ENCODE data around the gene ARHGAP35. TPM values are rescaled to one million over a fixed set of nuclear protein-coding genes. Genes with fewer than 3 reads are reported as not detected.
"Not testable (repeated sequence)": the region's sequence is repeated elsewhere in the genome, so short reads cannot be mapped to it uniquely, and the experiment has no call there.

ARHGAP35 gene
- polyA plus RNA-seq (ENCODE audit: insufficient read length in 12 of 12) = 10 to 100 TPM in 11 of 12 donors, not detected in 1; 35.6 to 79.6 (median 37.3) TPM
- long read RNA-seq, donor 1, full-length matches to known transcripts = 11 of 17 reads
- long read RNA-seq, donor 1, partial matches to known transcripts = 6 of 17 reads
- long read RNA-seq, donor 1, other reads (novel, unspliced or antisense) = 0 of 17 reads
- long read RNA-seq, donor 2, full-length matches to known transcripts = 11 of 24 reads
- long read RNA-seq, donor 2, partial matches to known transcripts = 13 of 24 reads
- long read RNA-seq, donor 2, other reads (novel, unspliced or antisense) = 0 of 24 reads
- long read RNA-seq, donor 3, full-length matches to known transcripts = 7 of 7 reads
- long read RNA-seq, donor 3, partial matches to known transcripts = 0 of 7 reads
- long read RNA-seq, donor 3, other reads (novel, unspliced or antisense) = 0 of 7 reads
- long read RNA-seq, donor 4, full-length matches to known transcripts = 6 of 6 reads
- long read RNA-seq, donor 4, partial matches to known transcripts = 0 of 6 reads
- long read RNA-seq, donor 4, other reads (novel, unspliced or antisense) = 0 of 6 reads
- long read RNA-seq, donor 5, full-length matches to known transcripts = 27 of 27 reads
- long read RNA-seq, donor 5, partial matches to known transcripts = 0 of 27 reads
- long read RNA-seq, donor 5, other reads (novel, unspliced or antisense) = 0 of 27 reads
- long read RNA-seq, donor 6, full-length matches to known transcripts = 11 of 11 reads
- long read RNA-seq, donor 6, partial matches to known transcripts = 0 of 11 reads
- long read RNA-seq, donor 6, other reads (novel, unspliced or antisense) = 0 of 11 reads
- long read RNA-seq, donor 7, full-length matches to known transcripts = 4 of 4 reads
- long read RNA-seq, donor 7, partial matches to known transcripts = 0 of 4 reads
- long read RNA-seq, donor 7, other reads (novel, unspliced or antisense) = 0 of 4 reads
- long read RNA-seq, donor 8, full-length matches to known transcripts = 18 of 18 reads
- long read RNA-seq, donor 8, partial matches to known transcripts = 0 of 18 reads
- long read RNA-seq, donor 8, other reads (novel, unspliced or antisense) = 0 of 18 reads
- long read RNA-seq, donor 9, full-length matches to known transcripts = 7 of 7 reads
- long read RNA-seq, donor 9, partial matches to known transcripts = 0 of 7 reads
- long read RNA-seq, donor 9, other reads (novel, unspliced or antisense) = 0 of 7 reads
- long read RNA-seq, donor 10, full-length matches to known transcripts = 16 of 16 reads
- long read RNA-seq, donor 10, partial matches to known transcripts = 0 of 16 reads
- long read RNA-seq, donor 10, other reads (novel, unspliced or antisense) = 0 of 16 reads
- long read RNA-seq, donor 11, full-length matches to known transcripts = 12 of 12 reads
- long read RNA-seq, donor 11, partial matches to known transcripts = 0 of 12 reads
- long read RNA-seq, donor 11, other reads (novel, unspliced or antisense) = 0 of 12 reads

DNA sequence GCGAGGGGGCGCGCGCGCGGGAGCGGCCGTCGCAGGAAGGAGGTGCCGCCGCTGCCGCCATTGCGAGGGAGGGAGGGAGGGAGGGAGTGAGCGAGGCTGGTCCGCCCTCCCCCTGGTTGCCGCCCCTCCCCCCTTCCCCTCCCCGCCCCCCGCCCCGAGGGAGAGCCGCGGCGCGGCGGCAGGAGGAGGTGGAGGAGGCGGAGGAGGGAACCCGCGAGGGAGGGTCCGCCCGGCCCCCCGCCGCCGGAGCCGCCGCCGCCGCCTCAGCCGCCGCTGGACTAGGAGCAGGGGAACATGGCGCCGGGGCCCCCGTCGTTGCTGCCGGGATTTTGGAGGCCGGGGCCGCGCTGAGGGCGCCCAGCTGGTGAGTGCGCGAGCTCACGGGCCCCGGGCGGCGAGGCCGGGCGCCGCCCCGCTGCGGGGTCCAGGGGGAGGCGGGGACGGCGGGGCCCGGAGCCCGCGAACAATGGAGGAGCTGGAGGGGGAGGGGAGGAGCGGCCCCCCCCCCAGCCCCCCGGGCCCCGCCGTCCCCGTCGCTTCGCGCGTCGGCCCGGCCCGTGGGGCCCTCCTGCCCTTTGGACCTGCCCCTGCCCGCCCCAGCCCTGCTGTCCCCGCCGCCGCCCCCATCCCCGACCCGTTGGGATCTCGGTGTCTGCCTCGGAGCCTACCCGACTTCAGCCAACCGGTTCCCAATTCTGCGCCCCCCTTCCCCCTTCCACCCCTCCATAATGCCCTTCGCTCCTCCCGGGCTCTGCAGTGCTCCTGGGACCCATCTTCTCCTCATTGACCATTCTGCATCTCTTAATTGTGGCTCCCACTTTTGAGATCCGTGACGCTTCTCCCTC lies at the start of gene ARHGAP35:
Gene ARHGAP35, plus strand, starts transcription at position 152 of the 845 bp plus-strand sequence. CDS start 57,679 bp downstream, outside the sequence.
- DNase-seq = no peak

GRCh38 chr19:46812977-46813838 lies 47.6 kb upstream of the ARHGAP35 start:
- DNase-seq = no peak

DNA sequence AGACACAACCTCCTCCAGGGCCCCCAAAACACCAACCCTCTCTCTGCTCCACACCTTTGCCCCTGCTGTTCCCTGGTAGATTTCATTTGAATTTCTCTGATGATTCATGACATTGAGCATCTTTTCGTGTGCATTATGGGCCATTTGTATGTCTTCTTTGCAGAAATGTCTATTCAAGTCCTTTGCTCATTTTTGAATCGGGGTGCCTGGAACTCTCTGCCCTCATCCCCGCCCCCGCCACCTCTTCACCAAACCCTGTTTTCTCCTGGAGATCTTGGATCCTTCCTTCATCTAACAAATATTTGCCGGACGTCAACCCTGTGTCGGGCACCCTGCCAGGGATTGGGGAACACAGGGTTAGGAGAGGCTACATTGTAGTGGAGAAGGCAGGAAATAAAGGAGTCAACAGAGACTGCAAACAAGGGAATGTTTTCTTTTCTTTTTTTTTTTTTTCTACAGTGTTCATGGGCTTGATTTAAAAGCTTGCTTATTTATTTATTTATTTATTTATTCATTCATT lies 46.9 kb upstream of the ARHGAP35 start:
- peak; percentile 27 for DNase-seq

GRCh38 chr19:46815833-46816627 lies 44.8 kb upstream of the ARHGAP35 start:
- DNase-seq = no peak

GRCh38 chr19:46818812-46819211 lies 42.0 kb upstream of the ARHGAP35 start:
- DNase-seq = no peak

- DNase-seq = no peak
Measured at GRCh38 chr19:46821512-46822409, 39.0 kb upstream of the ARHGAP35 start.

DNA sequence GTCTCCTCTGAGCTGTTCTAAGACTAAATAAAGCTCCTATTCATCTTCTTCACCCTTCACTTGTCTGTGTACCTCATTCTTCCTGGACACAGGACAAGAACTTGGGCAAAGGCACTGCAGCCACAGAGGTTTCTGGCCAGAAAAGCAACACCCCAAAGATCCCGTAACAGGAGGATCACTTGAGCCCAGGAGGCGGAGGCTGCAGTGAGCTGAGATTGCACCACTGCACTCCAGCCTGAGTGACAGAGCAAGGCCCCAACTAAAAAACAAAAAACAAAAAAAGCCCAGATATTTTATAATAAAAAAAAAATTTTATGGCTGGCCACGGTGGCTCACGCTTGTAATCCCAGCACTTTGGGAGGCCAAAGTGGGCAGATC lies 38.4 kb upstream of the ARHGAP35 start:
- DNase-seq = not testable (repeated sequence)

DNA sequence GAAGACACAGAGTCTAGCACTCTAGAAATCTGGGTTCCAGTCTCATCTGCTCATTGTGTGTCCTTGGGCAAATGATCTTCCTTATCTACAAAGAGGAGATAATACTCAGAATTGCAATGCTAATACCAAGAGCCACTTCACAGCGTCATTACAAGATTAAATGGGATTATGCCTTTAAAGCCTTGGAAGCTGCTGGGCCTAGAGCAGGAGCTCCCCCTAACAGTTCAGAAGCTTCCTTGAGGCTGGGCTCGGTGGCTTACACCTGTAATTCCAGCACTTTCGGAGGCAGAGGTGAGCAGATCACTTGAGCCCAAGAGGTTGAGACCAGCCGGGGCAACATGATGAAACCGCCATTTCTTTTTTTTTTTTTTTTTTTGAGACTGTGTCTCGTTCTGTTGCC lies 37.7 kb upstream of the ARHGAP35 start:
- DNase-seq = no peak

DNA sequence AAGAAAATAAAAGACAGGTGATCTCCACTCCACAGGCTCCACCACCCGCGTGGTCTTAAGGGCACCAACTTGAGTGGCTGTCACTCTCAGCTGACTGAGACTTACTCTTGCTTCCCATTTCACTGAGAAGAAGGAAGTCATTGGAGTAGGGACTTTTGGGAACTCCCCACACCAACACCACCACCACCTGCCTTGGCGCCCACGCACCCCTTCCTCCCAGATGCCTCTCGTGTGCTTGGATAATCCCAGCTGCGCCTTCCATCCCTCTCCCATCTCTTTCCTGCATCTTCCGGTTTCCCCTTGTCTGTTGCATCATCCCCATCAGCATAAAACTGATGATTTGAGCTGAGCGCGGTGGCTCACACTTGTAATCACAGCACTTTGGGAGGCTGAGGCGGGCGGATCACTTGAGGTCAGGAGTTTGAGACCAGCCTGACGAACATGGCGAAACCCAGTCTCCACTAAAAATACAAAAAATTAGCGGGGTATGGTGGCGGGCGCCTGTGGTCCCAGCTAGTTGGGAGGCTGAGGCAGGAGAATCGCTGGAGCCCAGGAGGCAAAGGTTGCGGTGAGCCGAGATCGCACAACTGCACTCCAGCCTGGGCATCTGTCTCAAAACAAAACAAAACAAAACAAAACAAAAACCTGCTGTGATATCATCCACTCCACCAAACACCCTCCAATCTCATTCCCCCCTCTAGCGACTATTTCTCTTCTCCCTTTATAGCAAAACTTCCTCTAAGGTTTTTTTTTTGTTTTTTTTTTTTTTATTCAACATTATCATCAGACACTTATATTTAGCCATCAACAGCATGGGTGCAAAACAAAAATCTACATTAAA lies 35.7 kb upstream of the ARHGAP35 start:
- DNase-seq = no peak

DNA sequence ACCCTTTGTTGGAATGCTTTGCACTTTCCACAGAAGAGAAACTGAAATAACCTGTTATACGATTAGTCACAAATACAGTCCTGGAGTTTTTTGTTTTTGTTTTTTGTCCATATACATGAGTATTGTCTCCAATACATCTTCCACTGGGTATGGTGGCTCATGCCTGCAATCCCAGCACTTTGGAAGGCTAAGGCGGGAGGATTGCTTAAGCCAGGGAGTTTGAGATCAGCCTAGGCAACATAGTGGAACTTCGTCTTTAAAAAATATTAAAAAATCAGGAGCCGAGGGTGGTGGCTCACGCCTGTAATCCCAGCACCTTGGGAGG lies 35.1 kb upstream of the ARHGAP35 start:
- DNase-seq = no peak

GRCh38 chr19:46828484-46828883 lies 32.3 kb upstream of the ARHGAP35 start:
- DNase-seq = no peak

GRCh38 chr19:46830864-46831263 lies 29.9 kb upstream of the ARHGAP35 start:
- DNase-seq = no peak

GRCh38 chr19:46834121-46834520 lies 26.7 kb upstream of the ARHGAP35 start:
- DNase-seq = no peak

DNA sequence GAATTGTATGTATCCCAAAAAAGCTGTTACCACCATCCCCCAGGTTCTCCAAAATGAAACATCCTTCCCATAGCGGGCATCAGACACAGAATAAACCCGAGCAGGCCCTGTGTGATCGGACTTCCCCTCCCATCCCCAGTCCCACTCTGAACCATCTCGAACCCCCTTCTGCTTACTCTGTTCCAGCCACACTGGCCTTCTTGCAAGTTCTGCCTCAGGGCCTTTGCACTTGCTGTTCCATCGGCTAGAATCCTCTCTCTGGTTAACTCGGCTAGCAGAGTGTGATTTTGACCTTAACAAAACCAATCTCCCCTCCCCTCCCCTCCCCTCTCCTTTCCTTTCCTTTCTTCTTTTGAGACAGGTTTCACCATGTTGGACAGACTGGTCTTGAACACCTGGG lies 25.8 kb upstream of the ARHGAP35 start:
- no peak for DNase-seq

DNA sequence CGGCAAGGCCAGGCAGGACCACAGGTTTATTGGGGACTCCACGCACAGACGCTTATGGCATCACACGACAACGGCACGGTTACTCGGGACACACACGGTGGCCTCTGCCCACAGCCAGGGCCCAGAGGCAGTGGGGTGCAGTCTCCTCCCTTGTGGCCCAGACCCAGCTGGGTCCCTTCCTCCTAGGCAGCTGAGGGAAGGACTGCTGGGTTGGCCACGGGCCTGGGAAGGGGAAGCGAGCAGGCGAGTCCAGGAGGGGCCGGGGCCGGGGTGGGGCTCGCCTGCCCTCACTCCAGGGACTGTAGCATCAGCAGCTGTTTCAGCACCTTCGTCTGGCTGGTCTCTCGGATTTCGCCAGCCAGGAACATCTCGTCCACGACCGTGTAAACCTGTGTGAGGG lies 22.6 kb upstream of the ARHGAP35 start:
- no peak for DNase-seq

GRCh38 chr19:46839752-46840497 lies 20.9 kb upstream of the ARHGAP35 start:
- DNase-seq = no peak

All from muscle of arm (tissue), 14 donors.